Activated naive CD8-positive, alpha-beta T cell (primary cell): ENCODE results near the gene SNRNP27.
A peak's percentile ranks its signal among the peaks of the same experiment; 100 is the strongest.

Source experiments
- H3K27ac Mint-ChIP-seq: one replicate; pipeline ENCODE4 v1.8.0; 2021; ENCODE audit warnings: mixed read lengths
- H3K27me3 Mint-ChIP-seq: one replicate; pipeline ENCODE4 v1.8.0; 2021; ENCODE audit warnings: mixed read lengths
- H3K36me3 Mint-ChIP-seq: one replicate; pipeline ENCODE4 v1.8.0; 2021; ENCODE audit warnings: mixed read lengths
- H3K4me1 Mint-ChIP-seq: one replicate; pipeline ENCODE4 v1.8.0; 2021; ENCODE audit warnings: low read depth, mixed read lengths
- H3K4me3 Mint-ChIP-seq: one replicate; pipeline ENCODE4 v1.8.0; 2021; ENCODE audit warnings: mild to moderate bottlenecking, mixed read lengths
- H3K9me3 Mint-ChIP-seq: one replicate; pipeline ENCODE4 v1.8.0; 2021; ENCODE audit warnings: low read depth, mixed read lengths

The SNRNP27 gene

DNA sequence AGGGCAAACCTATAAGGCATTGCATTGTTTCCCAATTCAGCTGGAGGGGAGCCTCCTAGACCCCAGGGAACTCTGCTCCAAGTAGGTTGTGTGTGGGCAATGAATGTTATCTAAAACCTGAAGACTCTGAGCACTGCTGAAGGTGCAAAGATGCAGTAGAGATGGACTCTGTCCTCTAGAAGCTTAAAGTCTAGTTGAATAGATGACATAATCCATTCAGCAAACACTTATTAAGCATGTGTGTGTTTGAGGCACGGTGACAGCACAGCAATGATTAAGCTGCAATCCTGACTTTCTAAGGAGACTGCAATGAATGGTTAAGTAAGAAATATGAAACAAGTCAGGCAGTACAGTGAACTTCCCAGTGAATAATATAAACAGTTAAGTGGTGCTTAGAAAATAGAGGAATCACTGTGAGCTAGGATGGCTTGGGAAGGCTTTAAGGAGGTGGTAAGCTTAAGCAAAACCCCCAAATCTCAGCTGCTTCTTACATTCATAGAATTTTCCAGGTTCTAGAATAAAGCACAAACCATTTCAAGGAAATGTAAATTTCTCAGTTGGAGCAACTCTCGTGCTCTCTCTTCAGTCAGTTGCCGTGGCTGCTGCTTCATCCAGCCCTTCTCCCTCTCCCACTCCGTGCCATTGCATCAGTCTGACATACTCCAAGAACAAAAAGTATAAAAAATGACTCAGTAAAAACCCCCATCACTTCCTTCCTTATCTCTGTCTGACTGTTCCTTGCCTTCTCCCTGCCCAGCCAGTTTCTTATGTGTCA, 40.3 kb downstream of the SNRNP27 start:
- no peak overlapping the region for H3K4me3 Mint-ChIP-seq

DNA sequence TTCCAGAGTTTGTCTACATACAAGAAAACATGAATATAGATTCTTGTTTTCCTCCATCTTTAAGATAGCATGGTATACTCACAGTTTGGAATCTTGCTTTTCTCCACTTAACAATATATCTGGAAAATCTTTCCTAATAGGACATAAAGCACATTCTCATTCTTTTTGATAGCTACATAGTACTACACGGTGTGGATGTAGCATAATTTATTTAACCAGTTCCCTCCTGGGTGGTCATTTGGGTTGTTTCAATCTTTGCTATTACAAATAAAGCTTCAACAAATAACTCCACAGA, 40.8 kb downstream of the SNRNP27 start:
- Mint-ChIP-seq H3K4me1 (peaks cover 29% of the 10 kb centered on the region), H3K9me3 (no peaks in the 10 kb centered on the region), H3K27me3 (no peaks in the 10 kb centered on the region), H3K36me3 (peaks cover 17% of the 10 kb centered on the region), H3K4me3 (no peak overlapping the region), H3K27ac (peak overlapping the region; percentile 28)

More for the DNA sequence above, 40.3 kb downstream of the SNRNP27 start:
- H3K36me3 Mint-ChIP-seq = peaks cover 17% of the 10 kb centered on the region
- H3K9me3 Mint-ChIP-seq = no peaks in the 10 kb centered on the region
- peak overlapping the region; percentile 28 for H3K27ac Mint-ChIP-seq
- H3K4me1 Mint-ChIP-seq = peaks cover 32% of the 10 kb centered on the region
- no peaks in the 10 kb centered on the region for H3K27me3 Mint-ChIP-seq

DNA sequence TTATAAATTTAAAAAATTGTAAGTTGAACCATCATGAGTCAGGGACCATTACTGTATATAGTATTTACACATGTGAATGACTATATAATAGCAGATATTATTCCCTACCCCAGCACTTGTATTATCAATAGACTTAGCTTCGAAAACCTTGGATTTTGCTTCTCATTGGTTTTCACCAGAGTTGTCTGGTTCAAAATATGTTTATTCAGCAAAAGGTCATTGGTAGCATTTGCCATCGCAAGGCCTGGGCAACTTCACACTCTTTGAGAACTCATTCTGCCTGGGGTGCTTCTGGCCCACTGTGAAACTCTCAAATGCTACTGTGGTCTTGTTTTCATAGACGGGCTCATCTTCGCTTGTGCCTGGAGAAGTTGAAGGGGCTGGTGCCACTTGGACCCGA, 41.3 kb downstream of the SNRNP27 start:
- Mint-ChIP-seq H3K27ac (no peak overlapping the region), H3K4me3 (no peak overlapping the region), H3K27me3 (no peaks in the 10 kb centered on the region), H3K36me3 (peaks cover 17% of the 10 kb centered on the region), H3K9me3 (no peaks in the 10 kb centered on the region), H3K4me1 (peaks cover 26% of the 10 kb centered on the region)

DNA sequence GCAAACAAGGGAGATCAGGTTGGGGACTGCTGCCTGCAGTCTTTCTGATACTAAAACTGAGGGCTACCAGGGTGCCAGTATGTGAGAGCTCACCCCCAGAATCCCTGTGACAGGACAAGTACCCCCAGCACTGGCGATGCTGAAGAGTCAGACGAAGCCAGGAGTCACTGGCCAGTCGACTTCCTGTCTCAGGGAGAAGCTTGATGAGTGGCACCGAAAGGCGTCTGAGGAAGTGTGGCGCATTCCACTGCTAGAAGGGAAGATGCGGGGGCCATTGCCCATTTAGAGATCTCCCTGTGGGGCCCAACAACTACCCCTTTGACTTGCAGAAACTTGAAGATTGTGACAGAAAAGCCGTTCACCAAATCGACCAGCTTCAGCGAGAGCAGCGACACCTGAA, 43.1 kb downstream of the SNRNP27 start:
- H3K27ac Mint-ChIP-seq = no peak overlapping the region
- H3K4me3 Mint-ChIP-seq = no peak overlapping the region
- H3K9me3 Mint-ChIP-seq = no peaks in the 10 kb centered on the region
- H3K27me3 Mint-ChIP-seq = no peaks in the 10 kb centered on the region
- peaks cover 20% of the 10 kb centered on the region for H3K4me1 Mint-ChIP-seq
- H3K36me3 Mint-ChIP-seq = peaks cover 17% of the 10 kb centered on the region

DNA sequence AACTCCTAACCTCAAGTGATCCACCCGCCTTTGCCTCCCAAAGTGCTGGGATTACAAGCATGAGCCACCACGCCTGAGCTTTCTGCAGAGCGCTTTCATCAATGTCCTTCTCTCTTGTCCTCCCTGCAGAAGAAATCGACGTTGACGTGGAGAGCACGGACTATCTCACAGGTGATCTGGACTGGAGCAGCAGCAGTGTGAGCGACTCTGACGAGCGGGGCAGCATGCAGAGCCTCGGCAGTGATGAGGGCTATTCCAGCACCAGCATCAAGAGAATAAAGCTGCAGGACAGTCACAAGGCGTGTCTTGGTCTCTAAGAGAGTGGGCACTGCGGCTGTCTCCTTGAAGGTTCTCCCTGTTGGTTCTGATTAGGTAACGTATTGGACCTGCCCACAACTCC, 44.2 kb downstream of the SNRNP27 start:
- Mint-ChIP-seq H3K36me3 (peaks cover 17% of the 10 kb centered on the region), H3K4me1 (peaks cover 13% of the 10 kb centered on the region), H3K4me3 (no peak overlapping the region), H3K27me3 (no peaks in the 10 kb centered on the region), H3K27ac (peak overlapping the region; percentile 55), H3K9me3 (no peaks in the 10 kb centered on the region)

DNA sequence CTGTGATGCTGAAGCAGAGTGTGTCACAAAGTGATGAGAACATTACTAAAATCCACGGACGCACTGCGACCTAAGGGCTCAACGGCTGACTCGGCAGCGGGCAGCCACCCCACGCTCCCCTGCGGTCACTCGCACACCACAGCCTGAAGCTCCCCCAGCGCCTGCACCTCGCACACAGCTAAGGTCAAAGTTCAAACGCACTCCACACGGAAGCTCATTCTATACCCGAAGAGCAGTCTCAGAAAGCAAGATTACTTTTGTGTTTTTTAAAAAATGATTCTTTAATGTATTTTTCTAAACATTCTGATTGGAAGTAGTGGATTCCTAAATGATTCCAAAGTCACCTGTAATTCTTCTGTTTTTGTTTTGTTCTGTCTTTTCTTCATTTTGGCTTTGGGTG, 46.0 kb downstream of the SNRNP27 start:
- Mint-ChIP-seq H3K36me3 (peaks cover 20% of the 10 kb centered on the region), H3K4me3 (no peak overlapping the region), H3K9me3 (no peaks in the 10 kb centered on the region), H3K27ac (no peak overlapping the region), H3K4me1 (peaks cover 6% of the 10 kb centered on the region), H3K27me3 (no peaks in the 10 kb centered on the region)

DNA sequence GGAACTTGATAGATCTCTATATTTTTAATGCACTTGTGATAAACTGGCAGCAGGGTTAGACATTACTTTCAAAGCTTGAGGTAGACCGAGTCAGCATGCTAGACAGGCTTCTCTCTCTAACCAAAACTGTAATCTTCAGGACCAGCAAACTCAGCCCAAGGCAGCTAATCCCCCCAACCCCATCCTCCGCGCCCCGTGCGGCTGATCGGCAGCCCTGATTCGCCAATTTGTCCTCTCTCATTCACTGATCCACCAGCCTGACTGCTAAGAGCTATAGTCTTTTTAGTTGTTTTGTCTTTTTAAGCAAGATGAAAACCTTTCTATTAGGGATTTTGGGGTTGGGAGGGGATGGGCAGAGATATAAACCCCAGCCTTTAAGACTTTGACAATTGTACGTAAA, 46.9 kb downstream of the SNRNP27 start:
- no peaks in the 10 kb centered on the region for H3K27me3 Mint-ChIP-seq

DNA sequence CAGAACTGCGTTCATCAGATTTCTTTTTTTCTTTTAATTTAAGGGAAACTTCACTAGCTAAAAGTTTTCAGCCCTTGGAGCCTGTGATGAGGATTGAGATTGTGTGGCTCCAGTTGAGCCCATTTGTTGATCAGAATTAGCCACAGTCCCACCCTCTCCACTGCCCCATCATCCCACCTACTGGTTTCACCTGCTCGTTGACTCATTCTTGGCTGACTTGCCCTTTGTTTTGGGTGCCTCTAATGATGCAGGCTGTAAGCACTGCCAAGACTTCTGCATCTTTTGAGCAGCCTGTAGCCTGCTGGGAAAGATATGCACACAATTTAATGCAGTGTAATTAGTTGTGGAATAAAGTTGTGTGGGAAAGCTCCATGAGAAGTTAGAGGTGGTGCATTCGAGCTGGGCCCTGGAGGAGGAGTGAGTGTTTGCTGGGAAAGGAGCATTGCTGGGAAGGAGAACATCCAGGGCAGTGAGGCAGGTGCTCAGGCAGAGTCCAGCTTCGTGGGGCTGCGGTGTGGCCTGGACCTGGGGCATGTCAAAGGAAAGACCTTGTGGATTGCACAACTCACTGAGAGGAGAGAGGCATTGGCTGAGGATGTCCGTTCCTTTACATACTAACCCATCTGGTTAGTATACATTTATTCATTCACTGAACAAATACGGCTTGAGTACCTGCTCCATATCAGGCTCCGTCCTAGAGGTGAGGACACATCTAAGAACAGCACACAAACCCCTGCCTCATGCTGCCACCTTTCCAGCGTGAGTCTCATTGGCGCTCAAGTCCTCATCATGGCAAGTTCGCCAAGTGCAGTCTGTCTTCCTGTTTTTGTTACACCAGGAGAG, 49.5 kb downstream of the SNRNP27 start:
- peaks cover 30% of the 10 kb centered on the region for H3K4me1 Mint-ChIP-seq
- peaks cover 15% of the 10 kb centered on the region for H3K36me3 Mint-ChIP-seq
- no peak overlapping the region for H3K4me3 Mint-ChIP-seq
- no peaks in the 10 kb centered on the region for H3K27me3 Mint-ChIP-seq
- H3K27ac Mint-ChIP-seq = no peak overlapping the region
- no peaks in the 10 kb centered on the region for H3K9me3 Mint-ChIP-seq

More for the DNA sequence above, 46.9 kb downstream of the SNRNP27 start:
- no peak overlapping the region for H3K27ac Mint-ChIP-seq
- no peaks in the 10 kb centered on the region for H3K9me3 Mint-ChIP-seq
- H3K4me1 Mint-ChIP-seq = peaks cover 11% of the 10 kb centered on the region
- H3K4me3 Mint-ChIP-seq = no peak overlapping the region
- peaks cover 21% of the 10 kb centered on the region for H3K36me3 Mint-ChIP-seq

DNA sequence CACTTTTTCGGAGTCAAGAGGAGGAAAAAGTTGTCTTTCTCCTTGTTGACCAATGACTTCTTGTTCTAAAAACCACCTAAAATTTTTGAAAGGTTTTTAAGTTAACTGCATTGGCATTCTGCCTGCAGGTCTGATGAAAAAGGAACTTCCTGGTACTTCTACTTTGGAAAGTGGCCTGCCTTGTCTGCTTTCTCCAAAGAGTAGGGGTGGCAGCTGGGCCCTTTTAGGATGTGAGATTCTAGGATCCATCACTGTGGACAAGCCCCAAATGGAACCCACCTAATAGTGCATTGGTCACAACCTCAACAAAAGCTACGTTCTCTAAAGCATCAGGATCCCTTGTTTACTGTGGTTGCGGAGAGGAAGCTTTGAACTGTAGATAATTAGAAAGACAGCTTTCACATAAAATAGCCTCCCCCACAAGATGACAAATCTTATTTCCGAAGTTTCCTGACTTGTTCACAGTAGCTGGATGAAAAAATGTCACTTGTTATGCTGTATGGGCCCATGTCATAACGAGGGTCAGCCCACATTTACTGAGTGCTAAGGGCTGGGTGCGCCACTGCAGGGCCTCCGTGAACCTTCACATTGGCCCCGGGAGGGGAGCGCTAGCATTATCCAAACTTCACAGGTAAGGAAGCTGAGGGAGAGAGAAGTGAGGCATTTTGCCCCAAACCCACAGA, 50.2 kb downstream of the SNRNP27 start:
- H3K9me3 Mint-ChIP-seq = no peaks in the 10 kb centered on the region
- no peaks in the 10 kb centered on the region for H3K27me3 Mint-ChIP-seq
- H3K36me3 Mint-ChIP-seq = peaks cover 10% of the 10 kb centered on the region
- no peak overlapping the region for H3K27ac Mint-ChIP-seq
- peaks cover 32% of the 10 kb centered on the region for H3K4me1 Mint-ChIP-seq
- no peak overlapping the region for H3K4me3 Mint-ChIP-seq

DNA sequence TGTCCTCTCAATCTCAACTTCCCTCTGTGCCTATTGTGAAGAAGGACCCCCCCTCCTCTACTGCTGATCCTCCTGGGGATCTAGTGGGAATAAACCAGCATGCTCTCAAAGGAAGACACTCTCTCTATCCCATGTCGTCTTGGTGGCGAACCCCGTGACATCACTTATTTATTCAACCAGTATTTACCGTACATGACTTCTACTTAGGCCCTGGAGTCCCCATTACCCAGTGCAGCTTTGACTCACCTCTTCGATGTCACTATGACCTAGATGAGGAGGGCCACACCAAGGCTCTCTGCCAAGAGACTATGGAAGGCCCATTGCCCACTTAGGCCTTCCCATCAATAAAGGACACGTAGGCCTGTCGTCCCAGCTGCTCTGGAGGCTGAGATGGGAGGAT, 51.0 kb downstream of the SNRNP27 start:
- Mint-ChIP-seq H3K27ac (no peak overlapping the region), H3K27me3 (no peaks in the 10 kb centered on the region), H3K4me3 (no peak overlapping the region)

DNA sequence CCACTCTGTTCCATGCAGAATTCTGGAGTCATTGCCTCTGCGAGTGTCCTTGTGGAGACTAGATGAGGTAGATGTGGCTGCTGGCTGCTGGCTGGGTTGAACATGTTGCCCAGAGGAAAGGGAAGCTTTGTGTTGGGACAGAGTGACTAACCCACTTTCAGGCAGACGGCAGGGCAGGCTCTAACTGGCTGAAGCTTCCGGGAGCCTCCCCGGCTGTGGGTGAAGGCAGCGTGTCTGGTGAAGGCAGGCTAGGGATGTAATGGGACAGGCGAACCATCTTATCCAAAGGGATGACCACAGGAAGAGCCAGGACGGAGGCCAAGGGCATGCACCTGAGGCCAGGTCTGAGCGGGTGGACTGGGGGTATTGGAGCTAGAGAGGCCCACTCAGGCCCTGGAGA, 51.7 kb downstream of the SNRNP27 start:
- Mint-ChIP-seq H3K27me3 (no peaks in the 10 kb centered on the region), H3K9me3 (no peaks in the 10 kb centered on the region), H3K4me1 (peaks cover 33% of the 10 kb centered on the region), H3K27ac (peak overlapping the region; percentile 28), H3K36me3 (peaks cover 10% of the 10 kb centered on the region), H3K4me3 (no peak overlapping the region)

More for the DNA sequence above, 51.0 kb downstream of the SNRNP27 start:
- Mint-ChIP-seq H3K9me3 (no peaks in the 10 kb centered on the region), H3K36me3 (peaks cover 10% of the 10 kb centered on the region), H3K4me1 (peaks cover 33% of the 10 kb centered on the region)

DNA sequence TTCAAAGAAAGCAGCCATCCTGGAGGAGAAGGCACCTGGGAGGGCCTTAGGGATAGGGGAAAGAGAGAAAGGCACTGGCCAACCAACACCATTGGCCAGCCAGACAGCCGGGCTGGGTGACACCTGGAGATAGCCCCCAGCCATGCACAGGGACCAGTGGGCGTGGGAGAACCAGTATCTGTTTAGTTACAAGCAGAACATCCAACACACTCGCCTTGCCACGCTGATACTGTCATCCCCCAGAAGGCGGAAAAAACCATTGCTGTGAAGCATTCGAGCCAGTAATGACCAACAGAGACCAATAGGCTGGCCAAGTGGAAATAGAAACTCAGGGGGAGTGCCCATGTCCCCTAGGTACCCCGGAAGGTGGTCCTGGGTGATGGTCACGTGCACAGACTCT, 52.2 kb downstream of the SNRNP27 start:
- Mint-ChIP-seq H3K9me3 (no peaks in the 10 kb centered on the region), H3K27ac (no peak overlapping the region), H3K4me1 (peaks cover 33% of the 10 kb centered on the region), H3K27me3 (no peaks in the 10 kb centered on the region), H3K4me3 (no peak overlapping the region), H3K36me3 (peaks cover 7% of the 10 kb centered on the region)

DNA sequence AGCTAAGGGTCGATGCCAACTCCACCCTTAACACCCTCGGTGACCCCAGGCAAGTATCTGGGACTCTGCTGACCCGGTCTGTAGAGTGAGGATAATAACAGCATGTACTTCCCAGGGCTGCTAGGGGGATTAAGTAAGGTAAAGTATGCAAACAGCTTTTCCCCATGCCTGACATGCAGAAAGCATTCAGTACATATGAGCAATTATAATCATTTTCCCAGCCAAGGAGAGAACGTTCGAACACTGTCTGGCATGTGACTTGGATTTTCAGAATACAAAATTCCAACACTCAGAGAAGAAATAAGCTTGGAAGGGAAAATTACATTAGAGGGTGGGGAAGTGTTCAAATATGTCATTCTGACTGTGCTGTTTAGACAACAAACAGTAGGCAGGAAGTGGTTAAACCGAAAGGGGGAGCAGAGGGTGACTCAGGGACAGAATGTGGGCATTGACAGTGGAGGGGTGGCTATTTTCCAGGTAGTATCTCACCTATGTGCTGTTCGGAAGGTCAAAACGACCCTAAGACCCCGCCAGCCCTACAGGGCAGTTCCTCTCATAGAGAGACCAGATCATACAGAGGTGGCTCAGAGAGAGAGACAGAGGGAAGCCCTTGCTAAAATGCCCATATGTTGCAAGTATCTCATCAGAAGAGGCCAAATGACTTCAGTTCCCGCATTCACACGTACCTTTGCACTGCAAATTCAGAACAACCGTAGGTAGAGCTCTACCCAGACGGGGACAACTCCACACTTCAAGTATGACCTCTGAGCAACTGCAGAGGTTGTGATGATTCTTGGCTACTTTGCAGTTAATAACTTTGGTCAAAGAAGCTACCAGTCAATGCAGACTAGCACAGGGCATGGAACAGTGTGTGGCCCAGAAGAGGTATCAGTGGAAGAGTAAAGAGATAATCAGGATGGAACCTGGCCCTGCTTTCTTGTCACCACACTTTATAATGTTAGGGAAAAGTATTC, 52.9 kb downstream of the SNRNP27 start:
- peaks cover 7% of the 10 kb centered on the region for H3K36me3 Mint-ChIP-seq
- H3K27ac Mint-ChIP-seq = peak overlapping the region; percentile 74
- peak overlapping the region; percentile 36 for H3K4me3 Mint-ChIP-seq
- no peaks in the 10 kb centered on the region for H3K27me3 Mint-ChIP-seq
- peaks cover 33% of the 10 kb centered on the region for H3K4me1 Mint-ChIP-seq
- no peaks in the 10 kb centered on the region for H3K9me3 Mint-ChIP-seq

DNA sequence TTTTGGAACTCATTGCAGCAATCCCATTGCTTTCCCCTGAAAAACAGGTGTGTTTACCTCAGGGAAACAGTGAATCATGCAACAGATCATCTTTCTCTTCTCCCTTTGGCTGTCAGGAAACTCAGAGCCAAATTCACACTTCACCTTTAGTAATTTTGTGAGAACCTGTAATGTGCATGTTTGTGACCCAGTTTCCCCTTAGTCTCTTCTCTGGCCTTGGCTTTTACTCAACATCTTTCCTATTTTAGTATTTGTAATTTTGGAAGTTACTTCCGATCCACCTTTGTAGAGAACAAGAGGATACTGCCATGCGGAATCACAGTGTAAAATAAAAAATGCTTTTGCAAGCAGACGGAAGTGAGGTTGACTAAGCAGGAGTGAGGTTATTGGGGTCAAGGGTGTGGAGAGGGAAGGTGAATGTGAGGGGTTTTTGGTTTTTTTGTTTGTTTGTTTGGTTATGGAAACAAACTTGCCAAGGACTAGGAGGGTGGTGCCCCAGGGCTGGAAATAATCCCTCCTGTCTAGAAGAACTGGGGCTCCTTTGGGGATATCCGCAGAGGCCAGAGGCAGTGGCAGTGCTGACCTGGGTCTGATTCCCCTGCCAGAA, 53.7 kb downstream of the SNRNP27 start:
- no peak overlapping the region for H3K27ac Mint-ChIP-seq
- H3K27me3 Mint-ChIP-seq = no peaks in the 10 kb centered on the region
- peaks cover 33% of the 10 kb centered on the region for H3K4me1 Mint-ChIP-seq
- H3K36me3 Mint-ChIP-seq = peaks cover 7% of the 10 kb centered on the region
- H3K9me3 Mint-ChIP-seq = no peaks in the 10 kb centered on the region
- no peak overlapping the region for H3K4me3 Mint-ChIP-seq
